Mammary epithelial cell (primary cell): Measurements from ENCODE around the gene HYI.

ENCODE experiments used
- EZH2 ChIP-seq: IDR thresholded peaks from 2 replicates; pipeline ENCODE4 v1.6.1; 2012; ENCODE audit warnings: low read length, inconsistent platforms, borderline replicate concordance
- TF ChIP-seq, protein P1 (sequence below), 2 donors: IDR thresholded peaks in 1 of 2; conservative IDR thresholded peaks in 1 of 2; 2 replicates each; pipeline ENCODE4 v1.5.1; 2011 to 2012; ENCODE audit warnings: inconsistent platforms in 2 of 2, low read length in 2 of 2, mild to moderate bottlenecking in 2 of 2, control low read depth in 1 of 2, low read depth in 1 of 2; ENCODE audit not compliant: insufficient read depth in 1 of 2; ENCODE audit errors: extremely low read depth in 1 of 2

GRCh38 chr1:43469932-43470331 is 16.2 kb upstream of the HYI start:
- TF ChIP-seq, protein P1, sequence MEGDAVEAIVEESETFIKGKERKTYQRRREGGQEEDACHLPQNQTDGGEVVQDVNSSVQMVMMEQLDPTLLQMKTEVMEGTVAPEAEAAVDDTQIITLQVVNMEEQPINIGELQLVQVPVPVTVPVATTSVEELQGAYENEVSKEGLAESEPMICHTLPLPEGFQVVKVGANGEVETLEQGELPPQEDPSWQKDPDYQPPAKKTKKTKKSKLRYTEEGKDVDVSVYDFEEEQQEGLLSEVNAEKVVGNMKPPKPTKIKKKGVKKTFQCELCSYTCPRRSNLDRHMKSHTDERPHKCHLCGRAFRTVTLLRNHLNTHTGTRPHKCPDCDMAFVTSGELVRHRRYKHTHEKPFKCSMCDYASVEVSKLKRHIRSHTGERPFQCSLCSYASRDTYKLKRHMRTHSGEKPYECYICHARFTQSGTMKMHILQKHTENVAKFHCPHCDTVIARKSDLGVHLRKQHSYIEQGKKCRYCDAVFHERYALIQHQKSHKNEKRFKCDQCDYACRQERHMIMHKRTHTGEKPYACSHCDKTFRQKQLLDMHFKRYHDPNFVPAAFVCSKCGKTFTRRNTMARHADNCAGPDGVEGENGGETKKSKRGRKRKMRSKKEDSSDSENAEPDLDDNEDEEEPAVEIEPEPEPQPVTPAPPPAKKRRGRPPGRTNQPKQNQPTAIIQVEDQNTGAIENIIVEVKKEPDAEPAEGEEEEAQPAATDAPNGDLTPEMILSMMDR (conservative IDR thresholded peaks at IDR 0.05 in 1 of 2, IDR thresholded peaks at IDR 0.05 in 1 of 2; ENCODE audit: extremely low read depth in 1 of 2, insufficient read depth in 1 of 2, low read depth in 1 of 2, low read length in 2 of 2) = no peak
- no peak for TF ChIP-seq EZH2
